HCT116 (cell line): Measurements from ENCODE around the gene MEGF6. TPM values are rescaled to one million over a fixed set of nuclear protein-coding genes. Genes with fewer than 3 reads are reported as not detected.

Experiments used
- ATAC-seq: fragments of 200-7000 bp; cut with Tn5 transposase; 2 replicates; pipeline ENCODE4 v1.9.1; 2020; ENCODE audit warnings: mild to moderate bottlenecking, moderate library complexity
- BruUV-seq: library from RNA; stranded (reverse); fragments of 400-500 nt; replicated peaks from 2 replicates; lab custom pipeline; 2021; lab: Mats Ljungman, UMichigan
- CTCF ChIA-PET: fragments of 300-600 bp; sonication (Branson Sonifier 250); formaldehyde crosslinking; loops from one replicate; lab custom pipeline; 2021; ENCODE audit warnings: antibody characterized with exemption; lab: Charles Lee
- POLR2A ChIA-PET: fragments of 300-600, 350-600 bp; sonication (Branson Sonifier 250); formaldehyde crosslinking; loops from one replicate; lab custom pipeline; 2021; ENCODE audit warnings: antibody characterized with exemption; lab: Charles Lee
- RAD21 ChIA-PET, 2 experiments: fragments of 300-600 bp; sonication (Branson Sonifier 250); formaldehyde crosslinking; loops; one replicate each; lab custom pipeline; 2023; ENCODE audit warnings: low total read pairs in 2 of 2; ENCODE audit not compliant: uncharacterized antibody in 2 of 2, unreplicated experiment in 2 of 2, low non-redundant PET in 1 of 2; lab: Charles Lee
- DNase-seq: peaks from one replicate; pipeline ENCODE4 v3.0.0-alpha.2; 2010; ENCODE audit warnings: low read depth, low spot score
- H2AFZ ChIP-seq: fragments of 200-600 bp; shearing (Covaris generic), sonication (generic); 2 replicates; pipeline ENCODE4 v1.6.1; 2017; ENCODE audit warnings: low read depth, mixed run types, mixed read lengths, antibody characterized with exemption, low read length; ENCODE audit not compliant: poor library complexity, severe bottlenecking
- H3K27ac ChIP-seq: 2 replicates; pipeline ENCODE4 v1.5.1; 2012; ENCODE audit warnings: low read depth, low read length
- H3K27me3 ChIP-seq: fragments of 200-600 bp; sonication (generic); 2 replicates; pipeline ENCODE4 v1.6.1; 2016; ENCODE audit warnings: mixed run types, low read length, mixed read lengths; ENCODE audit not compliant: insufficient read depth
- H3K36me3 ChIP-seq, 2 experiments: fragments of 200-500 bp in 1 of 2; fragments of 200-600 bp in 1 of 2; sonication (Bioruptor generic) in 1 of 2; sonication (generic) in 1 of 2; 2 replicates each; pipeline versions ENCODE4 v1.5.1 to v1.6.1; 2014 to 2016; ENCODE audit warnings: low read length in 2 of 2, inconsistent platforms in 1 of 2, mixed read lengths in 1 of 2, mixed run types in 1 of 2; ENCODE audit not compliant: insufficient read depth in 2 of 2, control insufficient read depth in 1 of 2
- H3K4me1 ChIP-seq, 2 experiments: fragments of 200-600 bp in 1 of 2; sonication (generic) in 1 of 2; 2 replicates each; pipeline versions ENCODE4 v1.5.1 to v1.6.1; 2012 to 2017; ENCODE audit warnings: low read length in 2 of 2, inconsistent platforms in 1 of 2, mild to moderate bottlenecking in 1 of 2, mixed read lengths in 1 of 2, mixed run types in 1 of 2, moderate library complexity in 1 of 2; ENCODE audit not compliant: insufficient read depth in 2 of 2, control insufficient read depth in 1 of 2
- H3K4me2 ChIP-seq: fragments of 200-600 bp; sonication (generic); 2 replicates; pipeline ENCODE4 v1.6.1; 2017; ENCODE audit warnings: mixed run types, low read length, mixed read lengths
- H3K4me3 ChIP-seq, 2 experiments: fragments of 200-600 bp in 1 of 2; sonication (generic) in 1 of 2; replicated peaks in 1 of 2; 2 replicates each; pipeline ENCODE4 v1.5.1; 2011 to 2016; ENCODE audit warnings: low read length in 2 of 2, control low read depth in 1 of 2, low read depth in 1 of 2, mild to moderate bottlenecking in 1 of 2, mixed read lengths in 1 of 2, mixed run types in 1 of 2
- H3K79me2 ChIP-seq: fragments of 200-600 bp; sonication (generic); 2 replicates; pipeline ENCODE4 v1.6.1; 2017; ENCODE audit warnings: mild to moderate bottlenecking, mixed run types, low read length, moderate library complexity, mixed read lengths; ENCODE audit not compliant: insufficient read depth
- H3K9ac ChIP-seq: fragments of 200-600 bp; sonication (generic); 2 replicates; pipeline ENCODE4 v1.6.1; 2016; ENCODE audit warnings: low read length, mixed read lengths
- H3K9me2 ChIP-seq: fragments of 200-600 bp; sonication (generic), shearing (Covaris generic); 2 replicates; pipeline ENCODE4 v1.6.1; 2017; ENCODE audit warnings: mixed run types, mild to moderate bottlenecking, moderate library complexity; ENCODE audit not compliant: insufficient read depth
- H3K9me3 ChIP-seq, 2 experiments: fragments of 200-500 bp in 1 of 2; fragments of 200-600 bp in 1 of 2; sonication (Bioruptor generic) in 1 of 2; sonication (generic) in 1 of 2; 2 replicates each; pipeline ENCODE4 v1.6.1; 2014 to 2017; ENCODE audit warnings: low read length in 2 of 2, mixed read lengths in 2 of 2, inconsistent platforms in 1 of 2, low read depth in 1 of 2, mild to moderate bottlenecking in 1 of 2, mixed run types in 1 of 2, moderate library complexity in 1 of 2; ENCODE audit not compliant: control insufficient read depth in 1 of 2, insufficient read depth in 1 of 2
- H4K20me1 ChIP-seq: fragments of 200-600 bp; sonication (generic), shearing (Covaris generic); 2 replicates; pipeline ENCODE4 v1.6.1; 2017; ENCODE audit warnings: mixed run types, mild to moderate bottlenecking, moderate library complexity; ENCODE audit not compliant: insufficient read depth
- CBX3 ChIP-seq: IDR thresholded peaks from 2 replicates; pipeline ENCODE4 v1.6.1; 2012; ENCODE audit warnings: low read depth
- CEBPB ChIP-seq: IDR thresholded peaks from 2 replicates; pipeline ENCODE4 v1.6.1; 2012; ENCODE audit warnings: low read depth
- EZH2 ChIP-seq: fragments of 200-600 bp; sonication (generic); IDR thresholded peaks from 2 replicates; pipeline ENCODE4 v1.6.1; 2017; ENCODE audit warnings: antibody characterized with exemption, mixed run types
- FOSL1 ChIP-seq: IDR thresholded peaks from 2 replicates; pipeline ENCODE4 v1.6.1; 2012; ENCODE audit warnings: low read depth
- POLR2A ChIP-seq: IDR thresholded peaks from 2 replicates; pipeline ENCODE4 v1.7.0; 2011; ENCODE audit warnings: borderline replicate concordance; ENCODE audit not compliant: insufficient read depth, insufficient read length; ENCODE audit errors: extremely low read depth
- POLR2AphosphoS5 ChIP-seq: IDR thresholded peaks from 2 replicates; pipeline ENCODE4 v1.6.1; 2011; ENCODE audit warnings: mild to moderate bottlenecking, low read depth, low read length, moderate library complexity
- RAD21 ChIP-seq: IDR thresholded peaks from 2 replicates; pipeline ENCODE4 v1.6.1; 2012; ENCODE audit warnings: low read depth, mild to moderate bottlenecking
- ZFX ChIP-seq: fragments of 450-650 bp; IDR thresholded peaks from 2 replicates; pipeline ENCODE4 v1.6.1; 2017
- intact Hi-C: fragments of 100-400 bp; cut with micrococcal nuclease; formaldehyde crosslinking; loops from 2 replicates; pipeline ENCODE4 v1.10.0; 2022
- total RNA-seq: library from RNA; stranded (reverse); gene quantifications from one replicate; pipeline ENCODE4 v1.2.1, GENCODE V29; 2021; ENCODE audit not compliant: unreplicated experiment
- TF ChIP-seq, protein P1 (sequence below): IDR thresholded peaks from 2 replicates; pipeline ENCODE4 v1.6.1; 2012
- TF ChIP-seq, protein P2 (sequence below): IDR thresholded peaks from 2 replicates; pipeline ENCODE4 v1.6.1; 2011; ENCODE audit warnings: mild to moderate bottlenecking, low read length, moderate library complexity; ENCODE audit not compliant: insufficient replicate concordance; ENCODE audit errors: extremely low read depth
- TF ChIP-seq, protein P3 (sequence below): IDR thresholded peaks from 2 replicates; pipeline ENCODE4 v1.6.1; 2012; ENCODE audit warnings: low read depth
- TF ChIP-seq, protein P4 (sequence below): IDR thresholded peaks from 2 replicates; pipeline ENCODE4 v1.6.1; 2012

The MEGF6 gene
- total RNA-seq, 1 experiment from 2014 or later: 47.6 TPM

DNA sequence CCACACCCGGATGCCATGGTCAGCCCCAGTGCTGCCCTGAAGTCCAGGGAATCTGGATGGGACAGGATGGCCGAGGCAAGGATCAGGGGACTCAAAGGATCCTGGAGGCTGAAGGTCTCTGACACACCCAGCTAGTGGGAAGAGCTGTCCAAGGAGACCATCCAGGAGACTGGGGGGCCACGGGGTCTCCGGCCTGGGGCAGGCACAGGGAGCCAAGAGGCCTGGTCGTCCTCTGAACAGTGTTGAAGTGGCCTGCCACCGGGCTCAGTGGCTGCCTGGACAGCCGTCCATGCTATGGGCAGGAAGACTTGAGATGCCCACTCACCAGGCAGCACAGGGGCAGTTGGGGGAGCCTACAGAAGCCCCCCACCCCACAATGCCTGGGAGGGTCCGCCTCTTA lies 41.9 kb downstream of the MEGF6 start:
- Histone ChIP-seq H3K4me2 (no peak overlapping the region), H3K4me3 (no peak overlapping the region), H3K27ac (no peak overlapping the region), H3K79me2 (no peaks in the 10 kb centered on the region), H3K9ac (no peak overlapping the region), H2AFZ (no peak overlapping the region), H4K20me1 (no peaks in the 10 kb centered on the region), H3K9me3 (no peaks in the 10 kb centered on the region), H3K27me3 (no peaks in the 10 kb centered on the region), H3K9me2 (no peaks in the 10 kb centered on the region), H3K36me3 (no peaks in the 10 kb centered on the region), H3K4me1 (no peaks in the 10 kb centered on the region)
- POLR2A ChIA-PET: no interaction called here
- CTCF ChIA-PET: no interaction called here
- ATAC-seq (no peak), DNase-seq (no peak)
- no TSS peak for BruUV-seq
- TF ChIP-seq ZFX: no peak
- RAD21 ChIA-PET: no interaction called here
- intact Hi-C loops: no loop called here

DNA sequence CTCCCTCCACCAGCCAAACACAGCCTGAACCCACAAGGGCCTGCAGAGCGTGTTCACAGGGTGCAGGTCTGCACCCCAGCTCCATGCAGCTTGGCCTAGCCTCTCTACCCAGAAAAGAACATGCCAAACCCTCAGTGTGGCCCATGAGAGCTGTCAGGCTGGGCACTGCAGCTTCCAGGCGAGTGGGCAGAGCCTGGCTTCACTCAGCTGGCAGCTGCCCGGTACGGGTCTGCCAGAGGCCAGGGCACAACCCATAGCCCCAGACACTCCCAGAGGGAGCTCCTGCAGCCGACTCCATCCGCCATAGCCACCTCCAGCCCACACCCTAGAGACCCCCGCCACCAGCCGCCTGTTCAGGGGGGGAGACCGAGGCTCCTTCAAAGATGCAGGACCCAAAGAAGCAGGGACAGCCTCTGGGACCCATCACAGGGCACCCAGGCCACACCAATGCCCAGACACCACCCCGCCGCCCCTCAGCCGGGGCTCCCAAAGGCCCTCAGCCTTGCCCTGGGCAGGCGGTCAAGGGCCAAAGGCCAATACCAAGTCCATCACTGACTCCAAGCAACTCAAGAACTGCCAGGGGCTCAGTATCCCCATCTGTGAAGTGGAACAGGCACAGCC lies 42.4 kb downstream of the MEGF6 start:
- no peaks in the 10 kb centered on the region for H3K27me3 ChIP-seq
- no peaks in the 10 kb centered on the region for H3K36me3 ChIP-seq
- no peaks in the 10 kb centered on the region for H3K9me2 ChIP-seq
- no peak for ATAC-seq
- no peaks in the 10 kb centered on the region for H3K9me3 ChIP-seq
- H3K4me2 ChIP-seq: no peak overlapping the region
- intact Hi-C loops: no loop called here
- no peaks in the 10 kb centered on the region for H4K20me1 ChIP-seq
- no peaks in the 10 kb centered on the region for H3K4me1 ChIP-seq
- H3K27ac ChIP-seq: no peak overlapping the region
- DNase-seq: no peak
- no TSS peak for BruUV-seq
- H3K9ac ChIP-seq: no peak overlapping the region
- POLR2A ChIA-PET: no interaction called here
- no peak overlapping the region for H2AFZ ChIP-seq
- H3K79me2 ChIP-seq: no peaks in the 10 kb centered on the region
- CTCF ChIA-PET: no interaction called here
- no peak overlapping the region for H3K4me3 ChIP-seq
- RAD21 ChIA-PET: no interaction called here
- TF ChIP-seq POLR2AphosphoS5: no peak
- TF ChIP-seq, protein P1, sequence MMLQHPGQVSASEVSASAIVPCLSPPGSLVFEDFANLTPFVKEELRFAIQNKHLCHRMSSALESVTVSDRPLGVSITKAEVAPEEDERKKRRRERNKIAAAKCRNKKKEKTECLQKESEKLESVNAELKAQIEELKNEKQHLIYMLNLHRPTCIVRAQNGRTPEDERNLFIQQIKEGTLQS: no peak
- no peak for TF ChIP-seq ZFX
- TF ChIP-seq, protein P2, sequence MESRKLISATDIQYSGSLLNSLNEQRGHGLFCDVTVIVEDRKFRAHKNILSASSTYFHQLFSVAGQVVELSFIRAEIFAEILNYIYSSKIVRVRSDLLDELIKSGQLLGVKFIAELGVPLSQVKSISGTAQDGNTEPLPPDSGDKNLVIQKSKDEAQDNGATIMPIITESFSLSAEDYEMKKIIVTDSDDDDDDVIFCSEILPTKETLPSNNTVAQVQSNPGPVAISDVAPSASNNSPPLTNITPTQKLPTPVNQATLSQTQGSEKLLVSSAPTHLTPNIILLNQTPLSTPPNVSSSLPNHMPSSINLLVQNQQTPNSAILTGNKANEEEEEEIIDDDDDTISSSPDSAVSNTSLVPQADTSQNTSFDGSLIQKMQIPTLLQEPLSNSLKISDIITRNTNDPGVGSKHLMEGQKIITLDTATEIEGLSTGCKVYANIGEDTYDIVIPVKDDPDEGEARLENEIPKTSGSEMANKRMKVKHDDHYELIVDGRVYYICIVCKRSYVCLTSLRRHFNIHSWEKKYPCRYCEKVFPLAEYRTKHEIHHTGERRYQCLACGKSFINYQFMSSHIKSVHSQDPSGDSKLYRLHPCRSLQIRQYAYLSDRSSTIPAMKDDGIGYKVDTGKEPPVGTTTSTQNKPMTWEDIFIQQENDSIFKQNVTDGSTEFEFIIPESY: no peak
- no peak for TF ChIP-seq RAD21
- TF ChIP-seq CEBPB: no peak
- no peak for TF ChIP-seq CBX3
- no peak for TF ChIP-seq FOSL1
- TF ChIP-seq, protein P3, sequence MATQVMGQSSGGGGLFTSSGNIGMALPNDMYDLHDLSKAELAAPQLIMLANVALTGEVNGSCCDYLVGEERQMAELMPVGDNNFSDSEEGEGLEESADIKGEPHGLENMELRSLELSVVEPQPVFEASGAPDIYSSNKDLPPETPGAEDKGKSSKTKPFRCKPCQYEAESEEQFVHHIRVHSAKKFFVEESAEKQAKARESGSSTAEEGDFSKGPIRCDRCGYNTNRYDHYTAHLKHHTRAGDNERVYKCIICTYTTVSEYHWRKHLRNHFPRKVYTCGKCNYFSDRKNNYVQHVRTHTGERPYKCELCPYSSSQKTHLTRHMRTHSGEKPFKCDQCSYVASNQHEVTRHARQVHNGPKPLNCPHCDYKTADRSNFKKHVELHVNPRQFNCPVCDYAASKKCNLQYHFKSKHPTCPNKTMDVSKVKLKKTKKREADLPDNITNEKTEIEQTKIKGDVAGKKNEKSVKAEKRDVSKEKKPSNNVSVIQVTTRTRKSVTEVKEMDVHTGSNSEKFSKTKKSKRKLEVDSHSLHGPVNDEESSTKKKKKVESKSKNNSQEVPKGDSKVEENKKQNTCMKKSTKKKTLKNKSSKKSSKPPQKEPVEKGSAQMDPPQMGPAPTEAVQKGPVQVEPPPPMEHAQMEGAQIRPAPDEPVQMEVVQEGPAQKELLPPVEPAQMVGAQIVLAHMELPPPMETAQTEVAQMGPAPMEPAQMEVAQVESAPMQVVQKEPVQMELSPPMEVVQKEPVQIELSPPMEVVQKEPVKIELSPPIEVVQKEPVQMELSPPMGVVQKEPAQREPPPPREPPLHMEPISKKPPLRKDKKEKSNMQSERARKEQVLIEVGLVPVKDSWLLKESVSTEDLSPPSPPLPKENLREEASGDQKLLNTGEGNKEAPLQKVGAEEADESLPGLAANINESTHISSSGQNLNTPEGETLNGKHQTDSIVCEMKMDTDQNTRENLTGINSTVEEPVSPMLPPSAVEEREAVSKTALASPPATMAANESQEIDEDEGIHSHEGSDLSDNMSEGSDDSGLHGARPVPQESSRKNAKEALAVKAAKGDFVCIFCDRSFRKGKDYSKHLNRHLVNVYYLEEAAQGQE: no peak
- TF ChIP-seq, protein P4, sequence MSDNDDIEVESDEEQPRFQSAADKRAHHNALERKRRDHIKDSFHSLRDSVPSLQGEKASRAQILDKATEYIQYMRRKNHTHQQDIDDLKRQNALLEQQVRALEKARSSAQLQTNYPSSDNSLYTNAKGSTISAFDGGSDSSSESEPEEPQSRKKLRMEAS: no peak
- no peak for TF ChIP-seq POLR2A
- no peak for TF ChIP-seq EZH2
